GM18858 (cell line): ENCODE results near the gene MSN.

Experiments used
- ATAC-seq: cut with Tn5 transposase; IDR thresholded peaks from one replicate; pipeline ENCODE4 v1.9.1; 2021; ENCODE audit not compliant: unreplicated experiment

Gene MSN

DNA sequence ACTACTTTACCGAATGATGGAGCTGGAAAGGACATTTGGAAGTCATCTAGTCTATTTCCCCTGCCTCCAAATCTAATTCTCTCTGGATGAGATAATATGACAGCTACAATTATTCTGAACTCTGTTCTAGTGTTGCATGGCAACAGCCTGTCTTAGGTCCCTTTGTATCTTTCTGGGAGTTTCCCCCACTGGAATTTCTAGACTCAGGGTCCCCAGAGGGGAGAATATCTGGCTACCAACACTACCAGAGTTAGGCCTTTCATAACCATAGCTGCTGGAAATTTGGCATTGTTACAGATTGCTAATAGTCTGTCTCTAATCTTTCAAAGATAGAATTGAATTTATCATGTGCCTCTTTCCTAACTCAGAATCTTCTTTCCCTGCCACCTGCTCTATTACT, 4.5 kb downstream of the MSN start:
- no peak for ATAC-seq

DNA sequence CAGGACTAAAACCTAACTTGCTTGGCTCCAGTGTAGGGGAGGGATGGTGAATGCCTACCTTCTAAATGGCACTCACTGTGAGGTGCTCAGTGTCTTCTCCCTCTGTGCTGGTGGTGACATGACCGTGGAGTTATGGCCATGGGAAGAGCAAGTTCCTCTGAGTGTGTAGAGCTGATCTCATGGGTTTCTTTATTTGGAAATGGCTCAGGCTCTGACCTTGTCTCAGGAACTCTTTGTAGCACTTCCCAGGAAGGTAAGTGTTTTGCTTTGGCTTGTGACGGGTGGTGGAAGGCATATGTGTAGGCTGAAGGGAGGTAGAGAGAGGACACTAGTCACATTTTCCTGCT, 6.4 kb downstream of the MSN start:
- ATAC-seq: no peak

GRCh38 chrX:65674204-65674893, 6.9 kb downstream of the MSN start:
- no peak for ATAC-seq

DNA sequence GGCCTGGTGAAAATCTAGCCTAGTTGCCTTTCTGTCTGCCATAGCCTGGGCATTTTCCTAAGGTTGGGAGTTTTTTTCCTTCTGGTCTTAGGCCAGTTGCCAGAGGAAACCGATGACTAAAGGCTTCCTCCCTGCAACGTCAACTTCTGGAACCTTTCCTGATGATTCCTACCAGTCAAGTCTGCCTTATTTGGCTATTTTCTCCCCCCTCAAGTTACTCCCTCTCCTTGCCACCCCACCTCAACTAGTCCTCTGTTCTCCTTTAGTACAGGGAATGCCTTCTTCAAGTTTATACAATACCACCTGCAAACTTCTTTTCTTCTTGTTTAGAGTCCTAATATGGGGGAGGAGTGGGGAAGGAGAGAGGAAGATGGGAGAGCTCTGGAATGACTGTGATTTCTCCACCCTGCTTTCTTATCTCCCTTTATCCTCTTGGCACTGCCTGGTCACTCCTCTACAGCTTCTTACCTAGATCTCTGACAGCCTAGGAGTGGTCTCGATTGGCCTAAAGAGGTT, 10.6 kb downstream of the MSN start:
- no peak for ATAC-seq

- no peak for ATAC-seq
These were observed 11.7 kb downstream of the MSN start for GRCh38 chrX:65679071-65679540.

DNA sequence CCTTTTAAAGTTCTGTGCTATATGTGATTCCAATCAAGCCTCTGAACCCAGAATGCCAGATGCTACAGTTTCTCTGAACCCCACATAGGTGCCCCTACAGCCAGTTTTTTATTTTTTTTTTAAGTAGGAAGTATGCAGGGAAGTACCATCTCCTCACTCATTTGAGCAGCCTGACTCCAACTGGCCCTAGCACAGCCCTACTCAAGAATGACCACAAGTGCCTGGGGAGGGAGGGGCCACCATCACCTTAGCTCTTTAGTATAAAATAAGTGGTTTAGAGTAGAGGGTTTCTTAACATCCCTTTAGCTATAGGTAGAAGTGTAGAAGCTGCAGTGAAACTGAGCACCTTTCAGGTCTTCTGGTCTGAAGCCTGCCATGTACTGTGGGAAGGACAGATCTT, 14.4 kb downstream of the MSN start:
- ATAC-seq: no peak

DNA sequence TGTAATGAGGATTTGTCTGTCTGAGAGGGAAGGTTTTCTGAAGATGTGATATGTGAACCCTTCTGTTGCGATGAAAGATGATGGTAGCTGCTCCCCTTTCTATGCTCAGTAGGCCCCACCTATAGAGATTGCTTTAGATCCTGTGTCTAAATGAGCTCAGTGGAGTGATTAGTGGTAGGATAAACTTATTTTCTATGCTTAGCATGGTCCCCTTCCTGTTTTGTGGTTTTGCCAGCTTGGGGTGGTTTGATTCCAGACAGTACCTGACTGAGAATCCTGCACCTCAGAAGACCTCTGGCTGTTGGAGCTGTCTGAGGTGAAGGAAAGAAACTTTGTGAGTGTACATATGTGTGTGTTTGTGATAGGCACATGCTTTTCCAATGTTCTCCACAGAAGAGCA, 17.7 kb downstream of the MSN start:
- no peak for ATAC-seq

GRCh38 chrX:65686236-65686635, 18.8 kb downstream of the MSN start:
- ATAC-seq: no peak

DNA sequence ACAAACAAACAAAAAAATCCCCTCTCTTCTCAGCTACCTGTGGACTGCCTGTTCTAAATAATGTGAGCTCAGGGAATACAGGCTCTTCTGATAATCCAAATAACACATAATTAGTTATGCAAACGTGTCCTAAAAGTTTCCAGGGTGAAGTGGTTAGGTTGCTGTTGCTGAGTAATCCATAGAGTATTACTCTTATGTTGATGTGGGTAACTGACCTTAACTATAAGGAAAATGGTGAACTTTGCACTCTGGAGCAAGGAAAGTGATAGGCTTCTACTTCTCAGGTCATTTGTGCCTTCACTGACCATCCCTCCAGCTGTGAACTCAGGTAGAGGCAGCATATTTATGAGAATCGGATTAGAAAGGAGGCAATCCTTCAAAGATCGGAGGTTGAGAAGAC, 19.9 kb downstream of the MSN start:
- ATAC-seq: no peak

- peak; percentile 88 for ATAC-seq
These were observed 21.0 kb downstream of the MSN start for GRCh38 chrX:65688403-65688871.

- ATAC-seq: no peak
These were observed 21.9 kb downstream of the MSN start for GRCh38 chrX:65689377-65689776.

DNA sequence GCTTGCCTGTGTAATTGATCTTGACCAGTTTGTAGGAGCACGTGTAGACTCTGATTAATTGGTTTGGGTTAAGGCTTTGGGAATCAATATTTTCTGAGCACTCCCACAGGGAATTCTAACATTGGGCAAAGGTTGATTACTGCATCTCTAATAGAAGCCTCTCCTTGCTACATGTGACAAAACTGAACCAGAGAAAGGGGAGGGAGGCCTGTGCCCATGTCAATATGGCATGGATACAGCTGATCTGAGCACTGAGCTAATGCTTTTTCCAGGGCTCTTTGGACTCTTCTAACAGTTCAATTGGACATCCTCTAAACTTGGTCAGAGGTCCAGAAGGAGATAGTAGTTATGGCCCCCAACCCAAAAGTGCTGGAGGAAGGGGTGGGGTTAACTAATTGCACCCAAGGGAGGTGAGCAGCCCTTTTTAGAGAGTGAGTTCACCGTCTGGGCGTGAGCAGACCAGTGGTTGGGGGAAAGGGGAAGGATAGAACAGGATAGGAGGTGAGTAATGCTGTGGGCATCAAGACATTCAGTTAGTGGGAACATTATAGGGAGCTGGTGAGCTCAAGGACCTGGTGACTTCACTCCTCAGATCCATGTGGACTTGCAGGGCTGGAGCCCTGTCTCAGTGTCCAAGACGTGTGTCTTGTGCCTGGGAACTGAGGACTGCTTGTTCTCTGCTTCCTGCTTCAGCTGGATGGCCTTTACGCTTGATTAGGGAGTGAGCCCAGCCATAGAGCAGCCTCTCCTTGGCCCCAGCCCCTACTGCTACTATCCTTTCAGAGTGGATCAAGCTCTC, 22.8 kb downstream of the MSN start:
- no peak for ATAC-seq

- ATAC-seq: no peak
These were observed 28.5 kb downstream of the MSN start for GRCh38 chrX:65695849-65696449.

- no peak for ATAC-seq
These were observed 29.2 kb downstream of the MSN start for GRCh38 chrX:65696613-65697012.

GRCh38 chrX:65697211-65697641, 29.8 kb downstream of the MSN start:
- ATAC-seq: no peak

GRCh38 chrX:65697915-65698796, 30.7 kb downstream of the MSN start:
- peak; percentile 43 for ATAC-seq

DNA sequence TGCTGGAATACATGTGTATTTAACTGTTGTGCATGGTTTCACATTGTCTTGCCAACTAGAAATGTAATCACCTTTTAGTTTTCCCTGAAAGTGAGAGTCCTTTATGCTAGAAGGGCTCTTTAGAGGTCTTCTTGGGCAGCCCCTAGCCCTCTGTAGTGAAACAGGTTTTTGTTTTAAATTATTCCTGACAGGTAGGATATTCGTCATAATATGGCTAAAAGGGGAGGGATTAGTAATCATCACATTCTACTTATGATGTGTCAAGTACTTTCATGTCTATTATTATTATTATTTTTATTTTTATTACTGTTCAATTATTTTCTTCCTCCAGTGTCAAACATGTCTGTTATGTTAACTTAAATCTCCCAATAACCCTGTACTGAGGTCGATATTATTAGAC, 35.5 kb downstream of the MSN start:
- peak; percentile 29 for ATAC-seq

GRCh38 chrX:65705439-65705838, 38.0 kb downstream of the MSN start:
- no peak for ATAC-seq

- peak; percentile 36 for ATAC-seq
These were observed 38.8 kb downstream of the MSN start for GRCh38 chrX:65706041-65706828.

GRCh38 chrX:65707151-65707550, 39.7 kb downstream of the MSN start:
- ATAC-seq: no peak
